MCF 10A (cell line): ENCODE measurements around the gene FNIP2. TPM values are rescaled to one million over a fixed set of nuclear protein-coding genes. Genes with fewer than 3 reads are reported as not detected.

Source experiments
- BruUV-seq: library from RNA; stranded (reverse); fragments of 400-500 nt; replicated peaks from 2 replicates; lab custom pipeline; 2021; lab: Mats Ljungman, UMichigan
- CTCF ChIA-PET: fragments of 300-600 bp; sonication (Branson Sonifier 250); formaldehyde crosslinking; extraction: SDS; loops from one replicate; lab custom pipeline; 2021; ENCODE audit warnings: antibody characterized with exemption, inconsistent platforms; lab: Yijun Ruan, JAX
- POLR2A ChIA-PET: fragments of 300-600, 350-650 bp; sonication (Branson Sonifier 250); formaldehyde crosslinking; extraction: SDS; loops from one replicate; lab custom pipeline; 2020; ENCODE audit warnings: antibody characterized with exemption, inconsistent platforms; lab: Yijun Ruan, JAX
- DNase-seq: peaks from one replicate; pipeline ENCODE4 v3.0.0-alpha.2; 2018; ENCODE audit not compliant: unreplicated experiment
- H3K27ac Mint-ChIP-seq: one replicate; pipeline ENCODE4 v1.8.0; 2022; ENCODE audit warnings: mild to moderate bottlenecking, low read depth, mixed read lengths; ENCODE audit not compliant: unreplicated experiment
- H3K27me3 Mint-ChIP-seq: one replicate; pipeline ENCODE4 v1.8.0; 2022; ENCODE audit warnings: mixed read lengths; ENCODE audit not compliant: insufficient read depth, unreplicated experiment
- H3K36me3 Mint-ChIP-seq: one replicate; pipeline ENCODE4 v1.8.0; 2022; ENCODE audit warnings: mild to moderate bottlenecking, moderate library complexity, mixed read lengths; ENCODE audit not compliant: insufficient read depth, unreplicated experiment
- H3K4me1 Mint-ChIP-seq: one replicate; pipeline ENCODE4 v1.8.0; 2022; ENCODE audit warnings: mixed read lengths; ENCODE audit not compliant: insufficient read depth, unreplicated experiment
- H3K4me3 Mint-ChIP-seq: one replicate; pipeline ENCODE4 v1.8.0; 2022; ENCODE audit warnings: mild to moderate bottlenecking, moderate library complexity, mixed read lengths; ENCODE audit not compliant: unreplicated experiment
- H3K9me3 Mint-ChIP-seq: one replicate; pipeline ENCODE4 v1.8.0; 2022; ENCODE audit warnings: mixed read lengths; ENCODE audit not compliant: unreplicated experiment
- CTCF ChIP-seq: fragments of 200-600 bp; IDR thresholded peaks from one replicate; pipeline ENCODE4 v1.8.0; 2022; ENCODE audit warnings: antibody characterized with exemption, mild to moderate bottlenecking; ENCODE audit not compliant: unreplicated experiment
- intact Hi-C: fragments of 100-400 bp; cut with micrococcal nuclease; formaldehyde crosslinking; loops from 2 replicates; pipeline ENCODE4 v1.14.1; 2022
- total RNA-seq: library from RNA; stranded (reverse); gene quantifications from 2 replicates; pipeline ENCODE4 v1.2.3, GENCODE V29; 2022

Gene FNIP2
- total RNA-seq, 1 experiment from 2014 or later: 6.4 TPM

GRCh38 chr4:158941895-158942294, 173.1 kb downstream of the FNIP2 start:
- no peaks in the 10 kb centered on the region for H3K27me3 Mint-ChIP-seq
- H3K4me3 Mint-ChIP-seq: no peak overlapping the region
- no peak for DNase-seq
- ChIA-PET POLR2A (no interaction called here), CTCF (interaction anchor here (0.7 to 1.0 kb wide), 2 partner anchors 9 to 120 kb away, joined by 3 read pairs; no protein-coding TSS in a partner anchor)
- no TSS peak for BruUV-seq
- H3K27ac Mint-ChIP-seq: no peak overlapping the region
- no peaks in the 10 kb centered on the region for H3K36me3 Mint-ChIP-seq
- TF ChIP-seq CTCF: no peak
- intact Hi-C loops: no loop called here
- H3K4me1 Mint-ChIP-seq: no peaks in the 10 kb centered on the region
- H3K9me3 Mint-ChIP-seq: no peaks in the 10 kb centered on the region

GRCh38 chr4:158945529-158946108, 176.8 kb downstream of the FNIP2 start:
- no peak overlapping the region for H3K4me3 Mint-ChIP-seq
- TF ChIP-seq CTCF: no peak
- no TSS peak for BruUV-seq
- ChIA-PET CTCF (no interaction called here), POLR2A (no interaction called here)
- no peaks in the 10 kb centered on the region for H3K36me3 Mint-ChIP-seq
- intact Hi-C loops: no loop called here
- no peaks in the 10 kb centered on the region for H3K9me3 Mint-ChIP-seq
- H3K27me3 Mint-ChIP-seq: no peaks in the 10 kb centered on the region
- no peak overlapping the region for H3K27ac Mint-ChIP-seq
- no peak for DNase-seq
- H3K4me1 Mint-ChIP-seq: no peaks in the 10 kb centered on the region

DNA sequence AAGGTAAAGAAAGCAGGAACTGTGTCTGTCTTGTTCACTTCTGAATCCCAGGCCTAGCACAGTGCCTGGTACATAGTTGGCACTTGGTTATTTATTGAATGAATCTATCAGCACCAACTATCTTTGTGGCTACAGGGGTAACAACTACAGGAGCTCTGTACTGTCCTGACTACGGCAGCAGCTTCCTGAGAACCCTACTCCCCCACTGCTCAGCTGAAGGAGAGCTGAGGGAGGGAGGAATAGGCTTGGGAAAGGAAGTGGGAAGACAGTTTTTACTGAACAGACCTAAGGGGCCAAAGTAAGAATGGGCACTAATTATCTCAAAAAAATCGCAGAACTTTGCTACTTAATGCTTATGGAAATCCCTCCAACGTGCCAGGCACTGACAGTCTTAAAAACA, 178.0 kb downstream of the FNIP2 start:
- POLR2A ChIA-PET: no interaction called here
- Mint-ChIP-seq H3K27me3 (no peaks in the 10 kb centered on the region), H3K9me3 (peaks cover 7% of the 10 kb centered on the region), H3K27ac (no peak overlapping the region), H3K4me3 (no peak overlapping the region), H3K4me1 (no peaks in the 10 kb centered on the region), H3K36me3 (no peaks in the 10 kb centered on the region)
- TF ChIP-seq CTCF: no peak
- BruUV-seq: no TSS peak
- CTCF ChIA-PET: no interaction called here
- no peak for DNase-seq
- intact Hi-C loops: no loop called here

- Mint-ChIP-seq H3K4me3 (no peak overlapping the region), H3K36me3 (no peaks in the 10 kb centered on the region), H3K27ac (no peak overlapping the region), H3K27me3 (no peaks in the 10 kb centered on the region), H3K9me3 (peaks cover 12% of the 10 kb centered on the region), H3K4me1 (no peaks in the 10 kb centered on the region)
- ChIA-PET CTCF (interaction anchor here (0.6 kb wide), 1 partner anchor 125 kb away, joined by 3 read pairs; no protein-coding TSS in a partner anchor), POLR2A (interaction anchor here (0.7 kb wide), 1 partner anchor 49 kb away, joined by 3 read pairs; no protein-coding TSS in a partner anchor)
- intact Hi-C loops: no loop called here
- TF ChIP-seq CTCF: no peak
- BruUV-seq: no TSS peak
- DNase-seq: no peak
These were observed 179.2 kb downstream of the FNIP2 start for GRCh38 chr4:158948071-158948470.
